ENCODE results near the gene FCGR3B.
"Not testable (repeated sequence)": the region's sequence is repeated elsewhere in the genome, so short reads cannot be mapped to it uniquely, and the experiment has no call there.

The FCGR3B gene

GRCh38 chr1:161610198-161610597 lies 20.8 kb downstream of the FCGR3B start:
- not testable (repeated sequence) for FAIRE-seq; DNase-seq (ENCODE audit: insufficient read length, low spot score)

GRCh38 chr1:161606541-161607336 lies 24.2 kb downstream of the FCGR3B start:
- FAIRE-seq; DNase-seq (ENCODE audit: insufficient read length, low spot score): not testable (repeated sequence)

DNA sequence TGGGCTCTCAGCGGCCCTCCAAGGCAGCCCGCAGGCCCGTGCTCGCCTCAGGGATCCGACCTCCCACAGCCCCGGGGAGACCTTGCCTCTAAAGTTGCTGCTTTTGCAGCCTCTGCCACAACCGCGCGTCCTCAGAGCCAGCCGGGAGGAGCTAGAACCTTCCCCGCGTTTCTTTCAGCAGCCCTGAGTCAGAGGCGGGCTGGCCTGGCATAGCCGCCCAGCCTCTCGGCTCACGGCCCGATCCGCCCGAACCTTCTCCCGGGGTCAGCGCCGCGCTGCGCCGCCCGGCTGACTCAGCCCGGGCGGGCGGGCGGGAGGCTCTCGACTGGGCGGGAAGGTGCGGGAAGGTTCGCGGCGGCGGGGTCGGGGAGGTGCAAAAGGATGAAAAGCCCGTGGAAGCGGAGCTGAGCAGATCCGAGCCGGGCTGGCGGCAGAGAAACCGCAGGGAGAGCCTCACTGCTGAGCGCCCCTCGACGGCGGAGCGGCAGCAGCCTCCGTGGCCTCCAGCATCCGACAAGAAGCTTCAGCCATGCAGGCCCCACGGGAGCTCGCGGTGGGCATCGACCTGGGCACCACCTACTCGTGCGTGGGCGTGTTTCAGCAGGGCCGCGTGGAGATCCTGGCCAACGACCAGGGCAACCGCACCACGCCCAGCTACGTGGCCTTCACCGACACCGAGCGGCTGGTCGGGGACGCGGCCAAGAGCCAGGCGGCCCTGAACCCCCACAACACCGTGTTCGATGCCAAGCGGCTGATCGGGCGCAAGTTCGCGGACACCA lies 25.0 kb downstream of the FCGR3B start:
- not testable (repeated sequence) for DNase-seq (ENCODE audit: insufficient read length, low spot score); FAIRE-seq

DNA sequence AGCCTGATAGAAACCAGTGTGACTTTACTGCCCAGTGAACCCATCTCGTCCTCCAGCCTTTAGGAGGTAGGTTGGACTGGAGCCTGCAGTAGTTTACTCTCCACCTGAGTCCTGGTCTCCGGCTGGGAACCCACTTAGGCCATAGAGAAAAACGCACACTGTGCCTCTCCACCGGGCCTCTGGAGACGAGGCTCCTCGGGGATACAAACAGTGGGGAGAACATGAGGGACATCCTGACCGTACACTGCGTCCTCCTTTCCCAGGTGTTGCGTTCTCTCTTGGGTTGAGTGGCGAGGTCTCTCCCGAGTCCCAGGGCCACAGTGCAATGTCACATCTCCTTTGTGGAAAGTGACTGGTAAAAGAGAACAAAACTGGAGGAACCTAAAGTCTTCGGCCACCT lies 26.0 kb downstream of the FCGR3B start:
- not testable (repeated sequence) for DNase-seq (ENCODE audit: insufficient read length, low spot score); FAIRE-seq

- peak; percentile 45 for FAIRE-seq
- not testable (repeated sequence) for DNase-seq (ENCODE audit: insufficient read length, low spot score)
Measured at GRCh38 chr1:161597077-161597476, 33.9 kb downstream of the FCGR3B start.

- FAIRE-seq; DNase-seq (ENCODE audit: insufficient read length, low spot score): not testable (repeated sequence)
Measured at GRCh38 chr1:161595583-161595982, 35.4 kb downstream of the FCGR3B start.

- FAIRE-seq: not testable (repeated sequence)
Measured at GRCh38 chr1:161595173-161595572, 35.8 kb downstream of the FCGR3B start.

DNA sequence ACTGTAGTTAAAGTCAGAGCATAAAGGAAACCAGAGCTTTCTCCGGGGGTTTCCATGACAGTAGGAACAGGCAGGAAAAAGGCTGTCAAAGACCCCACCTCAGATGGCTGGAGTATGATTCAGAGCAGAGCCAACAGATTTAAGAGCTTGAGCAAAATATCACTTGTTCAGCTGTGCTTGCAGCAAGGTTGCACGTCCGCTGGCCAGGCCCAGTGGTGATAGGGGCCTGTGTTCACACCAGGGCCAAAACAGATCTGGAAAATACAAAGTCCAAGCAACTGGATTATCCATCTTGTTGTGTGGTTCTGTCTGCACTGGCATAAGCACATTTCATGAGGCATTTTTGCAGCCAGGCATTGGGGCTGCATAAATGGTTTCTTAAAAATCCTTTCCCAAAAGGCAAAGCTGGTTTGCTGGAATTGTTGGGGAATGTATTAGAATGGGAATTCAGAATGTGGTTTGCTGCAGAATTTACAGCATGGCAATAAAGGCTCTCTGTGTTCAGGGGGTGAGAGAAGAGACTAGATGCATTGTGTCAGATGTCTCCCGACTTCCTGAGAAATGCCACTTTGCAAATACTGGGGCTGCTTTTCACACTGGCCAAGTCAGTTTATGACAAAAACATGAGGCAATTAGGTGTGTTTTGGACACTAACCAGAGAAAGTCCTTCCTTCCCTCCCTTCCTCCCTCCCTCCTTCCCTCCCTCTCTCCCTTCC lies 36.5 kb downstream of the FCGR3B start:
- FAIRE-seq; DNase-seq (ENCODE audit: insufficient read length, low spot score): not testable (repeated sequence)

More at GRCh38 chr1:161595173-161595572, 35.8 kb downstream of the FCGR3B start:
- DNase-seq (ENCODE audit: insufficient read length, low spot score): not testable (repeated sequence)

DNA sequence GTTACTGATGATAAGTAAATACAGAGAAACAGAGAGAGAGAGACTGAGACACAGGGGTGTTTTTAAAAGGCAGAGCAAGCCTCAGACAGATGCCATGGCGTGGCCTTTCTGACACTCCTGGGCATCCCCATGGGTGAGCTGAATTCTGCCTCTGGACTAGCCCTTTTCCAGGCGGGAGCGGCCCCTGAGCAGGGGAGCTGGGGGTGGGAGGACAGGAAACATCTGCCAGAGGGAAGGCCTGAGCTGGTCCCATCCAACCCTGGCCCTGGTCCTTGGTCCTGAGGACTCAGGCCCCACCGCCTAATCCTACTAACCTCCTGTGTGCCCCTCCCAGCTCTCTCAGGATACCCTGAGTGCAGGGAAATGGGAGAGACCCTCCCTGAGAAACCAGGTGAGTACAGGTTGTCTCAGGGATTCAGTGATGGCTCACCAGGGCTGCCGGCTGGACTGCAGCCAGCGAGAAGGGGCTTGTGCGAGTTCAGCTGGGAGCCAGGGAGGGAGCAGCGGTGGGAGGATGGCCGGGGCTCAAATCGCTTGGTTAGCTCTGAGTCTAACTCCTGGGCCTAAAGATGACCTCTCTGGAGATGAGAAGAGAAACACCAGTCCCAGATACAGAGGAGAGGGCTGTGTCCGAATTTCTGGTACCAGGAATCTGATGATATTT lies 37.8 kb downstream of the FCGR3B start:
- not testable (repeated sequence) for DNase-seq (ENCODE audit: insufficient read length, low spot score); FAIRE-seq

GRCh38 chr1:161592586-161592985 lies 38.4 kb downstream of the FCGR3B start:
- not testable (repeated sequence) for FAIRE-seq

GRCh38 chr1:161589920-161590319 lies 41.1 kb downstream of the FCGR3B start:
- DNase-seq (ENCODE audit: insufficient read length, low spot score); FAIRE-seq: not testable (repeated sequence)

More at GRCh38 chr1:161592586-161592985, 38.4 kb downstream of the FCGR3B start:
- DNase-seq (ENCODE audit: insufficient read length, low spot score): not testable (repeated sequence)

DNA sequence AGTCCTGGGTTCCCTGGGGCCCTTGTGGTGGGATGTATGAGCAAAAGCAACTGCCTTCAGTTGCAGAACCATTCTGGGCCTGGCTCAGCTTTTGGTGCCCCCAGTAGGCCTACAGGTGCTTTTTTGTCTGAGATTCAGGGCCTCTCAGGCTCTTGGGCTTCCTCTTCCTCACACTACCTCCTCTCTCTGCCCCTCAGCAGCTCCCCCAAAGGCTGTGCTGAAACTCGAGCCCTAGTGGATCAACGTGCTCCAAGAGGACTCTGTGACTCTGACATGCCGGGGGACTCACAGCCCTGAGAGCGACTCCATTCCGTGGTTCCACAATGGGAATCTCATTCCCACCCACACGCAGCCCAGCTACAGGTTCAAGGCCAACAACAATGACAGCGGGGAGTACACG lies 41.6 kb downstream of the FCGR3B start:
- FAIRE-seq; DNase-seq (ENCODE audit: insufficient read length, low spot score): not testable (repeated sequence)

DNA sequence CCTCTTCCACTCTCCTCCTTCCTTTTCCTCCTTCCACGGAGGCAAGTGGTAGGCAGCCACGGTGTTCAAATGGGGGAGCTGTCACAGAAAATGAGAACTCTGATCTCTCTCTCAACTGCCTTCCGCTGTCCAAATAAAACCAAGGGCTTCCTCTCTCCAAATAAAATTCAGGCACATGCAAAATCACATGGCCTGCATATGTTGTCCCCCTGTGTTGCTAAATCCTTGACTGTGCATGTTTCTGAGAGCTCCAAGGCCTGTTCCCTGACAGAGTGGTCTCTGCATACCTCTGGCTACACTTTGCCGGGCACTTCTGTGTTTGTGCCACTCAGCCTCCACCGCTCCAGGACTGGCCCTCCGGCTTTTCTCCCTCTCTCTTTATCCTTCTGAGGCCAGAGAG lies 42.4 kb downstream of the FCGR3B start:
- DNase-seq (ENCODE audit: insufficient read length, low spot score); FAIRE-seq: not testable (repeated sequence)

- FAIRE-seq: peak; percentile 45
- DNase-seq (ENCODE audit: insufficient read length, low spot score): not testable (repeated sequence)
Measured at GRCh38 chr1:161582882-161583281, 48.1 kb downstream of the FCGR3B start.

DNA sequence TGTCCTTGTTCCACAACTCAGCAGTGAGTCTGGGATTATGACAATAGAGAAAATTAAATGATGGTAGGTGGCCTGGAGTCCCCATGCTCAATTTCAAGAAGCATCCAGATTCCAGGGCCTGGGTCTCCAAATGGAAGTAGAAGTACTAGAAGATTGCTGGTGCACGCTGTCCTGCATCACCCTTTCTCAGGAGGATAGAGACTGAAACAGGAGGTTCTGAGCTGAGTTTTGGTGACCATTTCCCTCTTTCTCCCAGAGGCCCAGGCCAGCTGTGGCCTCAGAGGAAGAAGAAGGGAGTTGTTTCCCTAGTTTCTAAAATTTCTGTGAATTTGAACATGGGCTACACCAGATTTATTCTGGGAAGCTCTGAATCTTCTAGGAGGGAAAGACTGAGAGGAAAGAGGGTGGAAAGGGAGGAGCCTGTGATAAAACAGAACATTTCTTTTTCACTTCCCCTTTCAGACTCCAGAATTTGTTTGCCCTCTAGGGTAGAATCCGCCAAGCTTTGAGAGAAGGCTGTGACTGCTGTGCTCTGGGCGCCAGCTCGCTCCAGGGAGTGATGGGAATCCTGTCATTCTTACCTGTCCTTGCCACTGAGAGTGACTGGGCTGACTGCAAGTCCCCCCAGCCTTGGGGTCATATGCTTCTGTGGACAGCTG lies 50.0 kb downstream of the FCGR3B start:
- not testable (repeated sequence) for DNase-seq (ENCODE audit: insufficient read length, low spot score)
- peak; percentile 98 for FAIRE-seq

DNA sequence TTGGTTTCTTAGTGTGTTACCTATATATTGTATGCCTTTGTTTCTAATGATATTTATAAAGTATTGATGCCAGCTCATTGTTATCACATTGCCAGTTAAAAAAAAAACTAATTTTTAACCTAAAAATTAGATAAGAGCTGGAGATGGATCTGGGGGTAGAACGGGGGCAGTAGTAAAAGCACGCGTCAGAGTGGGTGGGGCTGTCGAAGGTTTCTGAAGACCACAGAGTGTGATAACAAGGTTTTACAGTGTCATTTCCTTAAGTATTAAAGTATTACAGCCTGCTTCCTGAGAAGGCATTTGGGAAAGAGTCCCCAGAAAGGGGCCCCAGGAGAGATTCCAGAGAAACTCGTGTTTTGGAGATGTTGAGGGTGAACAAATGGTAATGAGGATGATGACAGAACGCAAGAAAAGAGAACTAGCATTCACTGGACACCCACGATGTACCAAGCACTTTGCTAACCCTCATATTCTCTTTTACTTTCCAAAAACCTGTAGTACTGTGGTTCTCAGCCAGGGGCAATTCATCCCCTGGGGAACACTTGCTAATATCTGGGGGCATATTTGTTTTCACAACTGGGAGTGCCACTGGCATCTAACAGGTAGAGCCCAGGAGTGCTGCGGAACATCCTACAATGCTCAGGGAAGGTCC lies 51.0 kb downstream of the FCGR3B start:
- not testable (repeated sequence) for FAIRE-seq; DNase-seq (ENCODE audit: insufficient read length, low spot score)

DNA sequence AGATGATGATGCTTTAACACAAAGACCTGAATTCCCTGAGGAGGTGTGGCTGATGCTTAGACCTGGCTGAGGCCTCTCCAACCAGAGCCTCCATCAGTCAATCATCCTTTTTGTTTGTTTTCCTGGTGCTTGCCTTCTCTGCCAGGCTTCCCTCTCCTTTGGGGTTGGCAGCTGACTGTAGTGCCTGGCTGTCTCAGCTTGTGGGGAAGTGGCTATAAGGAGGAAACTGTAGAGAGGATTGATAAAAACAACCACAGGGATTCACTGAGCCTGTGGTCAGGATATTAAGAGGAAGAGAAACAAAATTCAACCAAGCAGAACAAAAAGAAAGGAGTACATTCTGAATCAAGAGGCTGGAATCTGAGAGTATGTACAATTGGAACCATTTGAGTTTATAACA lies 54.3 kb downstream of the FCGR3B start:
- FAIRE-seq: peak; percentile 77

More for the DNA sequence above, 54.3 kb downstream of the FCGR3B start:
- not testable (repeated sequence) for DNase-seq (ENCODE audit: insufficient read length, low spot score)
